H1 (cell line): ENCODE measurements around the gene FAM72B. TPM values are rescaled to one million over a fixed set of nuclear protein-coding genes. Genes with fewer than 3 reads are reported as not detected.
"Not testable (repeated sequence)": the region's sequence is repeated elsewhere in the genome, so short reads cannot be mapped to it uniquely, and the experiment has no call there.

ENCODE experiments used
- CTCF ChIA-PET: fragments of 300-600 bp; sonication (Branson Sonifier 250); formaldehyde crosslinking; loops from one replicate; lab custom pipeline; 2021; ENCODE audit not compliant: partially characterized antibody; lab: Charles Lee
- POLR2A ChIA-PET: fragments of 300-600 bp; sonication (Branson Sonifier 250); formaldehyde crosslinking; loops from one replicate; lab custom pipeline; 2021; ENCODE audit warnings: inconsistent platforms; ENCODE audit not compliant: partially characterized antibody; lab: Charles Lee
- DNase-seq, 2 experiments: peaks; one replicate each; pipeline versions ENCODE4 v3.0.0 to v3.0.0-alpha.2; 2010 to 2022; ENCODE audit warnings: low spot score in 2 of 2, low read depth in 1 of 2, mixed read lengths in 1 of 2
- FAIRE-seq: peaks from 2 replicates; lab custom pipeline; 2011; peaks lifted over from hg19 to GRCh38; lab: Jason Lieb, UNC
- H2AFZ ChIP-seq: 2 replicates; pipeline ENCODE4 v1.8.1; 2012; ENCODE audit warnings: low read length, inconsistent platforms
- H2AK5ac ChIP-seq: 2 replicates; pipeline ENCODE4 v1.6.1; 2013; ENCODE audit warnings: low read depth, low read length
- H2BK120ac ChIP-seq: replicated peaks from 2 replicates; pipeline ENCODE3; 2013; ENCODE audit warnings: low read depth, low read length, inconsistent platforms
- H2BK12ac ChIP-seq: 2 replicates; pipeline ENCODE4 v1.6.1; 2013; ENCODE audit warnings: low read depth, low read length
- H2BK15ac ChIP-seq: 2 replicates; pipeline ENCODE4 v1.6.1; 2013; ENCODE audit warnings: low read length
- H2BK20ac ChIP-seq: 2 replicates; pipeline ENCODE4 v1.6.1; 2013; ENCODE audit warnings: low read length
- H2BK5ac ChIP-seq: 2 replicates; pipeline ENCODE4 v1.6.1; 2013; ENCODE audit warnings: low read depth, low read length
- H3K14ac ChIP-seq: 2 replicates; pipeline ENCODE4 v1.6.1; 2013; ENCODE audit warnings: inconsistent platforms; ENCODE audit not compliant: insufficient read length
- H3K18ac ChIP-seq: 2 replicates; pipeline ENCODE4 v1.6.1; 2013; ENCODE audit warnings: low read length; ENCODE audit errors: extremely low read depth
- H3K23ac ChIP-seq: 2 replicates; pipeline ENCODE4 v1.6.1; 2013; ENCODE audit warnings: inconsistent platforms; ENCODE audit not compliant: insufficient read length
- H3K23me2 ChIP-seq: 2 replicates; pipeline ENCODE4 v1.6.1; 2013; ENCODE audit warnings: low read depth, low read length
- H3K27ac ChIP-seq: 2 replicates; pipeline ENCODE4 v1.6.1; 2011; ENCODE audit warnings: low read depth, low read length, inconsistent platforms
- H3K27me3 ChIP-seq, 4 experiments: replicated peaks in 1 of 4; 1 replicate in 1 of 4; 2 replicates in 3 of 4; pipeline versions ENCODE4 v1.6.1 to v1.8.1; 2011 to 2013; ENCODE audit warnings: low read length in 3 of 4, mild to moderate bottlenecking in 3 of 4, inconsistent platforms in 2 of 4, mixed read lengths in 2 of 4, moderate library complexity in 1 of 4; ENCODE audit not compliant: control insufficient read depth in 3 of 4, insufficient read depth in 3 of 4; ENCODE audit errors: extremely low read depth in 1 of 4
- H3K36me3 ChIP-seq, 4 experiments: 2 replicates each; pipeline versions ENCODE4 v1.6.1 to v1.8.1; 2011 to 2013; ENCODE audit warnings: mild to moderate bottlenecking in 4 of 4, low read length in 3 of 4, moderate library complexity in 2 of 4, control low read depth in 1 of 4, inconsistent platforms in 1 of 4; ENCODE audit not compliant: insufficient read depth in 4 of 4, control insufficient read depth in 2 of 4
- H3K4ac ChIP-seq: replicated peaks from 2 replicates; pipeline ENCODE3; 2013; ENCODE audit warnings: low read length, low read depth, mixed read lengths, inconsistent platforms; ENCODE audit not compliant: insufficient read length
- H3K4me1 ChIP-seq, 4 experiments: replicated peaks in 1 of 4; 1 replicate in 1 of 4; 2 replicates in 3 of 4; pipeline versions ENCODE4 v1.6.1 to v1.8.1; 2011 to 2013; ENCODE audit warnings: low read length in 3 of 4, inconsistent platforms in 2 of 4, mixed read lengths in 1 of 4; ENCODE audit not compliant: insufficient read depth in 4 of 4, control insufficient read depth in 3 of 4
- H3K4me2 ChIP-seq, 2 experiments: 2 replicates each; pipeline versions ENCODE4 v1.6.1 to v1.8.1; 2011 to 2013; ENCODE audit warnings: low read depth in 2 of 2, low read length in 2 of 2, control low read depth in 1 of 2, inconsistent platforms in 1 of 2, mild to moderate bottlenecking in 1 of 2; ENCODE audit not compliant: insufficient read depth in 1 of 2
- H3K4me3 ChIP-seq, 4 experiments: fragments of 200-600, 300-600 bp in 1 of 4; sonication (generic), shearing (Covaris generic), sonication (Bioruptor Twin) in 1 of 4; 2 replicates each; pipeline versions ENCODE4 v1.5.1 to v1.8.1; 2011 to 2016; ENCODE audit warnings: low read length in 4 of 4, low read depth in 3 of 4, control low read depth in 2 of 4, inconsistent platforms in 2 of 4, mild to moderate bottlenecking in 2 of 4, mixed read lengths in 1 of 4, moderate library complexity in 1 of 4; ENCODE audit not compliant: insufficient read depth in 2 of 4; ENCODE audit errors: extremely low read depth in 1 of 4
- H3K56ac ChIP-seq: replicated peaks from 2 replicates; pipeline ENCODE3; 2013; ENCODE audit warnings: low read depth, mild to moderate bottlenecking, mixed read lengths, low read length, inconsistent platforms; ENCODE audit not compliant: insufficient read length
- H3K79me1 ChIP-seq: 2 replicates; pipeline ENCODE4 v1.6.1; 2013; ENCODE audit warnings: low read depth, low read length, control low read depth
- H3K79me2 ChIP-seq, 2 experiments: 2 replicates each; pipeline versions ENCODE4 v1.6.1 to v1.8.1; 2012 to 2013; ENCODE audit warnings: low read length in 2 of 2, mild to moderate bottlenecking in 2 of 2, inconsistent platforms in 1 of 2; ENCODE audit not compliant: insufficient read depth in 2 of 2, control insufficient read depth in 1 of 2
- H3K9ac ChIP-seq, 4 experiments: replicated peaks in 1 of 4; 1 replicate in 1 of 4; 2 replicates in 3 of 4; pipeline versions ENCODE4 v1.6.1 to v1.8.1; 2011 to 2013; ENCODE audit warnings: low read depth in 3 of 4, low read length in 3 of 4, control low read depth in 2 of 4, mild to moderate bottlenecking in 2 of 4, moderate library complexity in 2 of 4, inconsistent platforms in 1 of 4; ENCODE audit errors: extremely low read depth in 1 of 4
- H3K9me3 ChIP-seq, 2 experiments: 2 replicates each; pipeline versions ENCODE4 v1.6.1 to v1.8.1; 2012 to 2013; ENCODE audit warnings: mild to moderate bottlenecking in 2 of 2, moderate library complexity in 2 of 2, control low read depth in 1 of 2, inconsistent platforms in 1 of 2, low read depth in 1 of 2, low read length in 1 of 2, mixed read lengths in 1 of 2; ENCODE audit not compliant: insufficient read depth in 2 of 2
- H4K20me1 ChIP-seq, 2 experiments: replicated peaks in 1 of 2; 2 replicates each; pipeline versions ENCODE3 to v1.8.1; 2011 to 2013; ENCODE audit warnings: inconsistent platforms in 2 of 2, low read length in 2 of 2, mild to moderate bottlenecking in 1 of 2; ENCODE audit not compliant: insufficient read depth in 2 of 2, control insufficient read depth in 1 of 2
- H4K5ac ChIP-seq: 2 replicates; pipeline ENCODE4 v1.6.1; 2013; ENCODE audit warnings: low read length, low read depth, mixed read lengths, inconsistent platforms; ENCODE audit not compliant: insufficient read length
- H4K8ac ChIP-seq: 2 replicates; pipeline ENCODE4 v1.8.0; 2013; ENCODE audit warnings: mild to moderate bottlenecking, moderate library complexity, low read length, inconsistent platforms; ENCODE audit not compliant: insufficient read depth; ENCODE audit errors: extremely low read depth
- H4K91ac ChIP-seq: replicated peaks from 2 replicates; pipeline ENCODE3; 2013; ENCODE audit warnings: low read length, mixed read lengths, inconsistent platforms; ENCODE audit not compliant: insufficient read length
- WGBS, 2 experiments: shearing (Covaris generic) in 1 of 2; methylation state at CpG; one replicate each; pipeline versions ENCODE4 v1.1.6 to v1.1.7; 2013 to 2015; ENCODE audit warnings: low lambda C conversion rate in 2 of 2, mixed read lengths in 2 of 2, inconsistent platforms in 1 of 2, low coverage in 1 of 2, missing lambda C conversion rate in 1 of 2; ENCODE audit not compliant: insufficient replicate concordance in 2 of 2, insufficient coverage in 1 of 2, insufficient read length in 1 of 2; ENCODE audit errors: extremely low coverage in 1 of 2, missing lambda C conversion rate in 1 of 2; 5-methylcytosine and 5-hydroxymethylcytosine counted together
- polyA plus RNA-seq, 7 experiments: library from polyadenylated mRNA; depleted of rRNA in 3 of 7; stranded (reverse) in 5 of 7; unstranded in 2 of 7; fragments of >200 nt in 5 of 7; fragments of 200-250 nt in 2 of 7; gene quantifications; 1 replicate in 5 of 7; 2 replicates in 1 of 7; 4 replicates in 1 of 7; pipeline versions ENCODE4 v1.2.1 to v1.2.3, GENCODE V29; 2011 to 2013; ENCODE audit warnings: missing spikeins in 2 of 7, mixed read lengths in 2 of 7
- total RNA-seq: library from RNA; stranded (reverse); fragmentation: NEBNext Ultra II Directional; extraction: Animal tissue kit (Norgen Biotek cat#: 25700); gene quantifications from 2 replicates; pipeline ENCODE4 v1.2.1, GENCODE V29; 2021

The FAM72B gene
- total and polyA plus RNA-seq, 2 of the 8 experiments (the other 6 are each of a cell fraction or from before 2014, with no cell fraction given): 7.7 to 20.7 TPM

- H2BK120ac ChIP-seq, H3K27ac ChIP-seq, POLR2A ChIA-PET, H3K56ac ChIP-seq, H3K18ac ChIP-seq, H3K14ac ChIP-seq, H3K4me2 ChIP-seq, H4K91ac ChIP-seq, H4K5ac ChIP-seq, H2BK5ac ChIP-seq, H3K9me3 ChIP-seq, H3K27me3 ChIP-seq, H2BK20ac ChIP-seq, H3K79me1 ChIP-seq, DNase-seq, H4K20me1 ChIP-seq, H3K9ac ChIP-seq, H3K79me2 ChIP-seq, H2AK5ac ChIP-seq, H3K4me1 ChIP-seq, CTCF ChIA-PET, H4K8ac ChIP-seq, H2BK12ac ChIP-seq, H2AFZ ChIP-seq, FAIRE-seq, H3K4ac ChIP-seq, H3K4me3 ChIP-seq, H2BK15ac ChIP-seq, H3K36me3 ChIP-seq, H3K23me2 ChIP-seq, H3K23ac ChIP-seq: not testable (repeated sequence)
- WGBS, 2 experiments: no CpG with 5 or more reads among the region's 9 CpGs
These were observed 43.6 kb upstream of the FAM72B start for GRCh38 chr1:121227544-121228330.

GRCh38 chr1:121226925-121227324, 42.8 kb upstream of the FAM72B start:
- H3K23me2 ChIP-seq, H3K79me2 ChIP-seq, H3K4ac ChIP-seq, H3K36me3 ChIP-seq, H3K23ac ChIP-seq, H4K5ac ChIP-seq, H4K91ac ChIP-seq, H3K9ac ChIP-seq, H4K20me1 ChIP-seq, H3K56ac ChIP-seq, H2BK5ac ChIP-seq, H2AK5ac ChIP-seq, H3K4me3 ChIP-seq, H2BK120ac ChIP-seq, CTCF ChIA-PET, H2BK15ac ChIP-seq, H2BK12ac ChIP-seq, H3K9me3 ChIP-seq, FAIRE-seq, H3K4me1 ChIP-seq, H4K8ac ChIP-seq, H3K18ac ChIP-seq, POLR2A ChIA-PET, H3K27me3 ChIP-seq, H3K27ac ChIP-seq, DNase-seq, H2AFZ ChIP-seq, H2BK20ac ChIP-seq, H3K79me1 ChIP-seq, H3K14ac ChIP-seq, H3K4me2 ChIP-seq: not testable (repeated sequence)
- WGBS, 2 experiments: 80% methylated on average over 1 of the region's 2 CpGs; no CpG with 5 or more reads in 1 of the 2 experiments
